Measurements from ENCODE around the gene ACOT8.
"Not testable (repeated sequence)": the region's sequence is repeated elsewhere in the genome, so short reads cannot be mapped to it uniquely, and the experiment has no call there.

Gene ACOT8

GRCh38 chr20:45850926-45851325 lies 6.3 kb downstream of the ACOT8 start:
- DNase-seq: no peak

- no peak for DNase-seq
These were observed 7.0 kb downstream of the ACOT8 start for GRCh38 chr20:45850238-45850637.

GRCh38 chr20:45848969-45849582 lies 8.1 kb downstream of the ACOT8 start:
- no peak for DNase-seq

GRCh38 chr20:45848421-45848820 lies 8.8 kb downstream of the ACOT8 start:
- DNase-seq: no peak

GRCh38 chr20:45845452-45845851 lies 11.7 kb downstream of the ACOT8 start:
- no peak for DNase-seq

GRCh38 chr20:45843506-45843905 lies 13.7 kb downstream of the ACOT8 start:
- no peak for DNase-seq

GRCh38 chr20:45842169-45842812 lies 14.9 kb downstream of the ACOT8 start:
- no peak for DNase-seq

GRCh38 chr20:45841407-45842129 lies 15.6 kb downstream of the ACOT8 start:
- no peak for DNase-seq

- DNase-seq: no peak
These were observed 16.4 kb downstream of the ACOT8 start for GRCh38 chr20:45840700-45841198.

GRCh38 chr20:45836841-45837240 lies 20.4 kb downstream of the ACOT8 start:
- DNase-seq: no peak

- no peak for DNase-seq
These were observed 21.4 kb downstream of the ACOT8 start for GRCh38 chr20:45835825-45836224.

- DNase-seq: no peak
These were observed 21.8 kb downstream of the ACOT8 start for GRCh38 chr20:45835329-45835765.

- DNase-seq: no peak
These were observed 22.4 kb downstream of the ACOT8 start for GRCh38 chr20:45834797-45835161.

GRCh38 chr20:45833883-45834796 lies 23.1 kb downstream of the ACOT8 start:
- peak; percentile 43 for DNase-seq

- DNase-seq: no peak
These were observed 23.9 kb downstream of the ACOT8 start, which contains the start of gene SNX21 for GRCh38 chr20:45833030-45833882. Gene SNX21, plus strand, starts transcription at chr20:45833799. Its CDS starts 121 bp downstream, at chr20:45833920.

- no peak for DNase-seq
These were observed 24.6 kb downstream of the ACOT8 start for GRCh38 chr20:45832619-45833018.

- not testable (repeated sequence) for DNase-seq
These were observed 27.5 kb downstream of the ACOT8 start for GRCh38 chr20:45829673-45830106.

GRCh38 chr20:45828589-45828988 lies 28.6 kb downstream of the ACOT8 start:
- no peak for DNase-seq

- DNase-seq: no peak
These were observed 29.5 kb downstream of the ACOT8 start for GRCh38 chr20:45827712-45828111.

- no peak for DNase-seq
These were observed 30.1 kb downstream of the ACOT8 start, which contains the start of gene TNNC2 for GRCh38 chr20:45827030-45827652. Gene TNNC2, minus strand, starts transcription at chr20:45827312. Its CDS starts 64 bp downstream, at chr20:45827248.

- DNase-seq: no peak
These were observed 30.7 kb downstream of the ACOT8 start for GRCh38 chr20:45826381-45827019.

Data from activated T-cell treated with anti-CD3 and anti-CD28 coated beads for 4 hours (primary cell).